GM12872 (cell line): Measurements from ENCODE around the gene MAP2K1.

Experiments used
- CTCF ChIP-seq: IDR thresholded peaks from 3 replicates; pipeline ENCODE4 v1.5.1; 2011; ENCODE audit warnings: low read depth, mild to moderate bottlenecking, low read length, moderate library complexity; ENCODE audit not compliant: insufficient read depth

MAP2K1 gene

GRCh38 chr15:66508293-66508883, 121.7 kb downstream of the MAP2K1 start:
- no peak for TF ChIP-seq CTCF

DNA sequence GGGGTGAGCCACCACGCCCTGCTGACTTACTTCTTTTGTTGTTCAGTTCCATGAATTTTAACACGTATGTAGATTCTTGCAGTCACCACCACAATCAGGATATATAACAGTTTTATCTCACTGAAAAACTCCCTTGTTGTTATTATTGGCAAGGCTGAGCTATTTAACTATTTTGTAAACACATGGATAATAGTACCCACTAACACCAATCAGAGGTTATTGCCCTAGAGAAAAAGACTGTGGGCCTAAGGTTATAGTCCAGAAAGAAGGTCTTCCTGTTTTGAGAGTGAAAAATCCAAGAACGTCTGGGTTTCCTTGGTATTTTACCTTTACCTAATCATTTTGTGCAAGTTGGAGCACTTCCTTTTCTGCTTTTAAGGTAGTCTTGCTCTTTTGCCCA, 127.9 kb downstream of the MAP2K1 start:
- TF ChIP-seq CTCF, result no peak

- TF ChIP-seq CTCF, result no peak
Measured at GRCh38 chr15:66515901-66516322, 129.2 kb downstream of the MAP2K1 start.

GRCh38 chr15:66523926-66524325, 137.2 kb downstream of the MAP2K1 start:
- TF ChIP-seq CTCF, result no peak

DNA sequence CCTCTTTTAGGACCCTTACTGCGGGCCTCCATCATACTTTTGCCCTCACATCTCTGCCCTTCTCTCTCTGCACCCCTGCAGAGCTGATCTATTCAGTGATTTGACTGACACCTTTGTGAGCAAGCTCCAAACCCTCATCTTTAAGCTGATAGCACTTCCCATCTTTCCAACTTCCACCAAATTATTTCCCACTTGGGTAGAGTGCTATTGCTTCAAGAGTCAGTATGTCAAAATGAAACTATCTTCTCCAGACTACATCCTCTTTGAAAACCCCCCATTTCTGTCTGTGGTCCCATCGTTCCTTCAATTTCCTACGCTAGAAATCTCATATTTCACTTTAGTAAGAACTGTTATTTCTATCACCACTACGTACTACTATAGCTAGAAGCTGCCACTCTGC, 138.1 kb downstream of the MAP2K1 start:
- TF ChIP-seq CTCF, result no peak

DNA sequence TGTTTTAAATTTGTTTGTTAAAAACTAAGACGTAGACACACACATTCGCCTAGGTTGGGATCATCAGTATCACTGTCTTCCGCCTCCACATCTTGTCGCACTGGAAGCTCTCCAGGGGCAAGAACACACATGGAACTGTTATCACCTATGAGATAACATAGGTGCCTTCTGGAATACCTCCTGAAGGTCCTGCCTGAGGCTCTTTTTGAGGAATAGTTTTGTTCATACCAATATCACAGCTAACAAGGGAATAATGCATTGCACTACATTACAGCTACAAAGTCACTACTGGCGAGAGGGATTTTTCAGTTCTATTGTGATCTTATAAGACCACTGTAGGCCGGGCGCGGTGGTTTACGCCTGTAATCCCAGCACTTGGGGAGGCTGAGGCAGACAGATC, 148.3 kb downstream of the MAP2K1 start:
- no peak for TF ChIP-seq CTCF
